Bronchial epithelial cell (primary cell): ENCODE data around the gene WDFY4. TPM values are rescaled to one million over a fixed set of nuclear protein-coding genes. Genes with fewer than 3 reads are reported as not detected.

ENCODE experiments used
- DNase-seq: peaks from one replicate; pipeline ENCODE4 v3.0.0-alpha.2; 2010; ENCODE audit warnings: low read depth
- FAIRE-seq: peaks from 2 replicates; lab custom pipeline; 2011; peaks lifted over from hg19 to GRCh38; lab: Jason Lieb, UNC
- H3K27me3 ChIP-seq: 2 replicates; pipeline ENCODE4 v1.5.1; 2011; ENCODE audit warnings: low read length; ENCODE audit not compliant: control insufficient read depth, insufficient read depth
- H3K36me3 ChIP-seq: 2 replicates; pipeline ENCODE4 v1.5.1; 2011; ENCODE audit warnings: low read length; ENCODE audit not compliant: control insufficient read depth, insufficient read depth
- H3K4me3 ChIP-seq: 2 replicates; pipeline ENCODE4 v1.5.1; 2011; ENCODE audit warnings: mild to moderate bottlenecking, low read depth, low read length, control low read depth
- total RNA-seq: library from RNA; depleted of rRNA; stranded (reverse); fragments of >200 nt; gene quantifications from 2 replicates; pipeline ENCODE4 v1.2.1, GENCODE V29; 2014
- TF ChIP-seq, protein P1 (sequence below): IDR thresholded peaks from 2 replicates; pipeline ENCODE4 v1.5.1; 2011; ENCODE audit warnings: mild to moderate bottlenecking, moderate library complexity, low read length, control low read depth, inconsistent platforms; ENCODE audit not compliant: insufficient read depth, severe bottlenecking

The WDFY4 gene
- total RNA-seq, 1 donor from 2014 or later = under 0.01 TPM

DNA sequence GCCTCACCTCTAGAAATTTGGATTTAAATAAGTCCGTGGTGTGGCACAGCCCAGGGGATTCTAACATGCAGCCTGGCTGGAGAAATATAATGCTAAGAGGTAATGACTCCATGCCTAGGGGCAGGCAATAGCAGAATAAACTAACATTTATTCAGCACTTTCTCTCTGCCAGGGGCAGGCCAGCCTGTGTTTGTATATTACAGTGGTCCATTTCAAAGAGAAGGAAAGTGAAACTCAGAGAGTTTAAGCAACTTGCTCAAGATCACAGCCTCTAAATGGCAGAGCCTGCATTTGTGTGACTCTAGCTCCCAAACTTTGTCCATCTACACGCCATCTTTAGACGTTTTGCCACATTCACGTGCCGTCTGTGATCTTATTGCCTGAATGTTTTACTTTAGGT is 261.7 kb downstream of the WDFY4 start:
- TF ChIP-seq, protein P1, sequence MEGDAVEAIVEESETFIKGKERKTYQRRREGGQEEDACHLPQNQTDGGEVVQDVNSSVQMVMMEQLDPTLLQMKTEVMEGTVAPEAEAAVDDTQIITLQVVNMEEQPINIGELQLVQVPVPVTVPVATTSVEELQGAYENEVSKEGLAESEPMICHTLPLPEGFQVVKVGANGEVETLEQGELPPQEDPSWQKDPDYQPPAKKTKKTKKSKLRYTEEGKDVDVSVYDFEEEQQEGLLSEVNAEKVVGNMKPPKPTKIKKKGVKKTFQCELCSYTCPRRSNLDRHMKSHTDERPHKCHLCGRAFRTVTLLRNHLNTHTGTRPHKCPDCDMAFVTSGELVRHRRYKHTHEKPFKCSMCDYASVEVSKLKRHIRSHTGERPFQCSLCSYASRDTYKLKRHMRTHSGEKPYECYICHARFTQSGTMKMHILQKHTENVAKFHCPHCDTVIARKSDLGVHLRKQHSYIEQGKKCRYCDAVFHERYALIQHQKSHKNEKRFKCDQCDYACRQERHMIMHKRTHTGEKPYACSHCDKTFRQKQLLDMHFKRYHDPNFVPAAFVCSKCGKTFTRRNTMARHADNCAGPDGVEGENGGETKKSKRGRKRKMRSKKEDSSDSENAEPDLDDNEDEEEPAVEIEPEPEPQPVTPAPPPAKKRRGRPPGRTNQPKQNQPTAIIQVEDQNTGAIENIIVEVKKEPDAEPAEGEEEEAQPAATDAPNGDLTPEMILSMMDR = no peak
- peaks cover 2% of the 10 kb centered on the region for H3K27me3 ChIP-seq
- FAIRE-seq (no peak), DNase-seq (no peak)
- no peak overlapping the region for H3K4me3 ChIP-seq
- no peaks in the 10 kb centered on the region for H3K36me3 ChIP-seq

DNA sequence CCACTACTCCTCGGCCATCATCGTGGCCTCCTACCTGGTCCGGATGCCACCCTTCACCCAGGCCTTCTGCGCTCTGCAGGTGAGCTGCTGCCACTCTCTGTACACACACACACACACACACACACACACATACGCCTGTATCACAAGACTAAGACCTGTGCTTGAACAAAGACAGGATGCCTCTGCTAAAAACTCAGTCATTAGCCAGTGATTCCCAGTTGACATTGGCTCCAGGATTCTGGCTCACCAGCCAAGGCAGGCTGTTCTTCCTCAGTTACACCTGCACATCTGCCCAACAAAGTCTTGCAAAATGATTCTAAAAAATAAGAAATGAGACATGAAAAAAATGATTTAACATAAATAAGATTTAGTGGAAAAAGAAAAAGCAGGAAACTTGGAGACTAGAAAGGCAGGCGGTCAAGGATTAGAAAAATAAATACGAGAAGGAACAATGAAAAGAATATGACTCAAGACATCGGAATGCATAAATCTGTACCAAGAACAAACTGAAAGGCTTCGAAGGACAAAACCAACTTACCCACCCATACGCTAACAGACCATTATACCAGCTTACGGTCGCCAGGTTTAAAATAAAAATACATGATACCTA is 262.3 kb downstream of the WDFY4 start:
- Histone ChIP-seq H3K27me3 (peaks cover 2% of the 10 kb centered on the region), H3K36me3 (no peaks in the 10 kb centered on the region), H3K4me3 (no peak overlapping the region)
- TF ChIP-seq, protein P1 = no peak
- no peak for FAIRE-seq
- DNase-seq = peak; percentile 39

GRCh38 chr10:48947690-48948469 is 263.2 kb downstream of the WDFY4 start:
- H3K27me3 ChIP-seq = peaks cover 2% of the 10 kb centered on the region
- no peak for FAIRE-seq

GRCh38 chr10:48948470-48949037 is 263.9 kb downstream of the WDFY4 start:
- FAIRE-seq (no peak), DNase-seq (peak; percentile 21)
- Histone ChIP-seq H3K36me3 (no peaks in the 10 kb centered on the region), H3K27me3 (peaks cover 2% of the 10 kb centered on the region), H3K4me3 (no peak overlapping the region)
- TF ChIP-seq, protein P1 = no peak

More at GRCh38 chr10:48947690-48948469, 263.2 kb downstream of the WDFY4 start:
- no peaks in the 10 kb centered on the region for H3K36me3 ChIP-seq
- DNase-seq = no peak
- H3K4me3 ChIP-seq = no peak overlapping the region
- TF ChIP-seq, protein P1 = no peak

GRCh38 chr10:48951707-48952106 is 267.0 kb downstream of the WDFY4 start:
- Histone ChIP-seq H3K27me3 (peaks cover 2% of the 10 kb centered on the region), H3K4me3 (no peak overlapping the region), H3K36me3 (no peaks in the 10 kb centered on the region)
- FAIRE-seq (no peak), DNase-seq (no peak)
- TF ChIP-seq, protein P1 = no peak
